Spleen (tissue), 7 donors: Measurements from ENCODE around the gene MGMT.

Experiments used
- CTCF ChIP-seq, 11 experiments: fragments of 200-600 bp in 7 of 11; fragments of 450-650 bp in 4 of 11; sonication (generic) in 4 of 11; IDR thresholded peaks in 8 of 11; conservative IDR thresholded peaks in 3 of 11; 1 replicate in 7 of 11; 2 replicates in 4 of 11; pipeline versions ENCODE4 v1.4.0 to v1.8.0; 2016 to 2021; ENCODE audit warnings: antibody characterized with exemption in 11 of 11, inconsistent platforms in 4 of 11, mild to moderate bottlenecking in 1 of 11
- POLR2A ChIP-seq, 3 donors: fragments of 450-650 bp; IDR thresholded peaks; one replicate each; pipeline ENCODE4 v1.5.1; 2017; ENCODE audit warnings: antibody characterized with exemption in 3 of 3, mild to moderate bottlenecking in 1 of 3
- donor health status: DM: no; HTN: no; CAD: no; lungs with moderate emphysema.
- donor health status: DM: no; HTN: no; CAD: no.
- donor health status: DM: no; HTN: no; CAD: no.

GRCh38 chr10:129814681-129815646 is 347.9 kb downstream of the MGMT start:
- TF ChIP-seq CTCF (IDR thresholded peaks at IDR 0.05 in 8 of 11, conservative IDR thresholded peaks at IDR 0.05 in 3 of 11) (no peak), POLR2A (IDR thresholded peaks at IDR 0.05) (no peak)
